Activated CD4-positive, alpha-beta T cell treated with anti-CD3 and anti-CD28 coated beads, Interleukin-2, amount 50 U/mL, for 1 hour (primary cell): Measurements from ENCODE around the gene WDR48.

ENCODE experiments used
- DNase-seq: peaks from one replicate; pipeline ENCODE4 v3.0.0-alpha.2; 2020

WDR48 gene

DNA sequence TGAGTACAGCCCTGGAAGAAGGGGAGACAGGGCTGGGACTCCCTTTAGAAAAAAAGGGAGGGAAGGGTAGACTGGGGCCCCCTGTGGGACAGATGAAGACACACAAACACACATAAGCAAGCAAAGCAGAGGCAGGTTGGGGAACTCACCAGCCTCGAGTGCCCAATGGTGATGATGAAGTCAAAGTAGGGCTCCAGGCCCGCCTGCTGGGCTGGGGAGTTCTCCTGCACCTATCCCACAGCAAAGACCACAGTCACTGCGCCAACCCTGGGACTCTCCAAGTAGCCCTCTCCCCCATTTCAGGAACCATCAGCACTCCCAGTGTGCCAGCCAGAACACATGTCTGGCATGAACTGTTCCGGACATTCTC is 51.5 kb downstream of the WDR48 start:
- no peak for DNase-seq

DNA sequence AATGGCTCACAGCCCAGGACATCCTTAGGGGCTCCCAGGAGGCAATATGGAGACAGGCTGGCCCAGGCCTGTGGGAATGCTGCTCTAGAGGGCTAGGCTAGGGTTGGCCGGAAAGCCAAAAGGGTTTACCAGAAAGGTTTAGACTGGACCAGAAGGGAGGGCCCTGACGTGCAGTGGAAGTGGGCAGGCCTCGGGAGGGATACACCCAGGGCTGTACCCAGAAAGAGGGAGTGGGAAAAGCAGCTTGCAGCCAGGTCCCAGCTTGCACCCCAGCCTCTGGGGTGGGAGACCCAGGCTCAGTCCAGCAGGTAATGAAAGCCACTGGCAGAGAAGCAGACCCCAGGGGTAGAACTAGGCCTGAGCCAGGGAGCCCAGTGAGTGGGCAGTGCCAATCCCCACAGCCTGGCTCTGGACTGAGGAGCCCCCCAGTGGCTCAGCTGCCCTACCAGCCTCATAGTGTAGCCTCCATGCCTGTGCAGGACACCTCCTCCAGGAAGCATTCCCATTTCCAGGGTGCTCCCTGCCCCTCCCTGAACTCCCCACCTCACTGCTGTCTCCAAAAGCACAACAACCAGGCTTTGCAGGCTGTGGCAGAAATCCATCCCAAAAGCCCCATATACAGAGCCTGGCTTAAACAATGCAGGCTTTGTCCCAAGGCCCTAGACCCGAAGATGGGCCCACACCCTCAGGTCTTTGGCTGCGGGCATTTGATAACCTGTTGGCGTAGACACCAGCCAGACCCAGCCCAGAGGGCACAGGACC is 52.2 kb downstream of the WDR48 start:
- DNase-seq = no peak

DNA sequence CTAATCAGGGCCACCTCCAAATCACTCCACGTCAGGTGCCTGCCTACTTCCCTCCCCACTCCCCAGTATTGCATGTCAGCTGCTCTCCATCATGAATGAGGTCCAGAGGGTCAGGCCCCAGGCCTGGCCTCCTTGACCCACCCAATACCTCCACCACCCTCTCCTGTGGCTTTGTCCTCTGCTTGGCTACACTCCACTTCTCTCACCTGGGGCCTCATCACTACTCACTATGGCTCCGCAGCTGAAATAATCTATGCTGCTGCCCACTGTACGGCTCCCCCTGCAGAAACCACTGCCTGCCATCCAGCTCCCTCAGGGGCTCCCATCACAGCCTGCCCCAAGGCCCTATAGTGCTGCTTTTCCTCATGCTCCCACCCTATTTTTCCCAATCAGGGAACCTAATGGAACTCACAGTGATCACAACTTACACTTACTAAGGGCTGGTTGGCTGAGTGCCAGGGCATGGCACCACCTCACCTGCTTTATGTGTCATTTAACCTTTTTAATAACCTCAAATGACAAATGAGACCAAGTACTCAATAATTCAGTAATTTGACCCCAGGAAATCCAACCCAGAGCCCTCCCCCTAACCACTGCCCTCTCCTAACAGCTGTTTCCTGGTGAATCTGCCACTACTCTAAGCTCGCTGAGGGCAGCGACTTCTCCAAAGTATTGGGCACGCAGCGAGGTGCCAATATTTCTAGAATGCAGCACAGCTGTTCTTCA is 53.3 kb downstream of the WDR48 start:
- peak; percentile 20 for DNase-seq

DNA sequence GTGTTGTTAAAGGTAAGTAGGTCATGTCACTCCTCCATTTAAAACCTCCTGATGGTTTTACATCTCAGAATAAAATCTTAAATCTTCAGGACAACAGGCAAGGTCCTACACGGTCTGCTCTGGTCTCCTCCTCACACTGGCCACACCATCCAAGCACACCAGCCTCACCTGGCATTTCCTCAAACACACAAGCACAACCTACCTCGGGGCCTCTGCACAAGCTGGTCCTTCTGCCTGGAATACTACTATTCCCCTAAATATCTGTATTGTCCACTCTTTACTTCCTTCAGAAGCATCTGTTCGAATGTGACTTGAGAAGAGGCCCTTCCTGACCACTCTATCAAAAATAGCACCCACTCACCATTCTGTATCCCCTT is 53.9 kb downstream of the WDR48 start:
- no peak for DNase-seq

DNA sequence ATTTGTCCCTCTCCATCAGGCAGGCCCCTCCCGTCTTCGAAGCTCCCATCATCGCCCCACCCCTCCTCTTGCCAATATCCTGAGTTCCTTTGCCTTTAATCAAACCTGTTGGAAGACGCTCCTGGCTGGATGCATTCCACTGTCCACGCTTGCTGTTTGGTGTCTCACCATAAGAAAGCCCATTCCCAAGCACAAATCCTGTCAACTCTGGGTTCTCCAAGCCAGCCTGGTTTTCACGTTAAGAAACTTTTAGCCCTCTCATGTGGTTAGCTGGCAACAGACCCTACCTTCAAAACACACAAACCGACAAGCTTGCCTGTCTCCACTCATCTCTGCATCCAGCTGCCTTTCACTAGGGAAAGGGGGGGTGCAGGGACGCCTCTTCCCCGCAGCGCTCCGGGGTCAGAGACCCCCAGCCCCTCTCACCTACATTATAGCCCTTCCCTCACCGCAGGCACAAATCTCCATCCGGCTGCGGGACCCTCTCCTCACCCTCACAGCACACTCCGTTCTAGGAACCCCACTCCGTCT is 54.5 kb downstream of the WDR48 start:
- DNase-seq = no peak

DNA sequence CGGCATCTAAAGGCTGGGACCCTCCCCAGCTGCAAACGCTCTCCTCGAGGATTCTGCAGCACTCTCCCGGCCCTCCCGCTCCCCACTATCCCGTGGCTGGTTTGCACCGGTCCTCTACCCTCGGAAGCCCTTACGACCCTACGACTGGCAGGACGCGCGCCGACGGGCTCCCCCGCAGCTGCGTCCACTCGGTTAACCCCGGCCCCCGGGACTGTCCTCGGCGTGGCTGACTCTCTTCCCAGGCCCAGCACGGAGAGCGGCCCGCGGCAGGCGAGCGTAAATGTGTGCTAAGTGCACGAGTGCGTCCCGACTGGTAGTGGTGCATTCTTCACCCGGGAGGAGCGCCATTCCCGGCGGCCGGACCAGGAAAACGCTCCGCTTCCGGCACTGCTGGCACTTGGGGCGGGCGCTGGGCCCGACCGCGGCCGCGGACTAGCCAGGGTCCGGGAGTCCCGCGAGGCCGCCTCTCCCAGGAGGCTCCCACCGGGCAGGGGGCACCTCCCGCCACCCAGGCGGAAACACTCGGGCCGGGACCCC is 55.1 kb downstream of the WDR48 start:
- DNase-seq = peak; percentile 15

DNA sequence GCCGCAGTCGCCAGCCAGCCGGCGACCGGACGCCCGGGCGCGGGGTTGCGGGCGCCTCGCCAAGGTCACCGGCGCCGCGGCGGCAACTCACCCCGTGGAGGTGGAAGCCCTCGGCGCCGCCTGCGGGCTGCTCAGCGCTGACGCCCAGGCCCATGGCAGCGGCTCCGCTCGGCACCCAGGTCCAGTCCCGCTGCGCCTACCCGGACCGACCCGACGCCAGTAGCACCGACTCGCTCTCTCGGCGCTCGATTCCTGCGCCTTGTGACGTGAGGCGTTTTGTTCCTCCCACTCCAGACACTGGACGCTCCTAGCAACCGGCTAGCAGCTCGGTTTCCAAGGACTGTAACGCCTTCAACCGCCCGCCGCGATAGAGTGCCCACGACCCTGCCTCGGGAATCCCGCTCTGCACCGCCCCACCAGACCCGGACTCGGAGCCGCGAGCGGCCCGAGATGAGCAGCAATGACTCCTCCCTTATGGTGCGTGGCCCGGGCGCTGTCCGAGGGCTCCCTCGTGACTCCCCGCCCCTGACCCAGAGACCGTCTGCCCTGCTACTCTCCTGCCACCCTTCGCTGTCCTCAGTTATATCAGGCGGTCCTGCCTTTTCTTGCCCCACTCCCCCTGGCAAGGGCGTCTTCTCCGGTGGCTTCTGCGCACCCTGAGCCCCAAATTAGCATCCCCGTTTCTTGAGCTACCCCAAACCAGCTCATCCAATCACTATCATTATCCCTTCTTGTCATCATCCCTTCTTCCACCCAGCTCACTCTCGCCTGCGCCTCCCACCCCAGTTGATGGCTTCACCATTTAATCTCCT is 55.8 kb downstream of the WDR48 start, which contains the start of the genes GORASP1 and TTC21A:
Gene GORASP1, minus strand, starts transcription at position 240 of the 812 bp plus-strand sequence. Its CDS starts 86 bp downstream, at position 154.
Gene TTC21A, plus strand, starts transcription at position 293 of the 812 bp plus-strand sequence. Its CDS starts 158 bp downstream, at position 451.
- peak; percentile 60 for DNase-seq

DNA sequence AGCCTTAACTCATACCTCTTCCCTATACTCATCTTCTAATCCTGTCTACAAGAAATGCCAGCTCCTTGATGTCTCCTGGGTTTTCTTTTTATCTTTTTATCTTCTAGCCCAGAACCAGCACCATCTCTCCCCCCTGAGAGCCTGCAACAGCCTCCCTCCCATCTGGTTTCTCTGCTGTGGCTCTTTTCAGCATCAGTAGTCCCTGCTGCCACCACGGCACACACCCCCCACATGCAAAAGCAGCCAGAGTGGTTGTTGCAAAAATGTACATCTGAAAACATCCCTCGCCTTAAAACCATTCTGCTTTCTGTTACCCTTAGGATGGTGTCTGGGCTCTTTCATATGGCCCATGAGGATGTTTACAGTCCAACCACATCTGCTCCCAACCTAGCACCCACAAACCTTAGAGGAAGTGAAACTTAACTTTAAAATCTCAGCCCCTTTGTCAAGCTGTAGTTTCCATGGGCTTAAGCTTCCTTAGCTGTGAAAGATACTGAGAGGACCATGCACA is 56.4 kb downstream of the WDR48 start:
- DNase-seq = no peak

DNA sequence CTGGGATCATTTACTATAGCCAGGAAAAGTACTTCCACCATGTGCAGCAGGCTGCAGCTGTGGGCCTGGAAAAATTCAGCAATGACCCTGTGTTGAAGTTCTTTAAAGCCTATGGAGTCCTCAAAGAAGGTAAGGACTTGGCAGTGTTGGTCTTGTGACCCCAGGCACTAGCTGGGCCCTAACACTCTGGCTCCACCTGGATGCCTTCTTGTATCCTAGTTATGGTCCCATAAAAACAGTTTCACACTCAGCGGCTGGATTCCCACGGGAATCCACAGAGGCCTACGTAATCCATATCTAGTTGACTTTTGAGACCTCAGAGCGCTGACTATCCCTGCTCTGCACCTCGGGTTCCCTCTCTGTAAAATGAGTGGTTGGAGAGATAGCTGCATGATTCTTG is 57.3 kb downstream of the WDR48 start:
- no peak for DNase-seq

DNA sequence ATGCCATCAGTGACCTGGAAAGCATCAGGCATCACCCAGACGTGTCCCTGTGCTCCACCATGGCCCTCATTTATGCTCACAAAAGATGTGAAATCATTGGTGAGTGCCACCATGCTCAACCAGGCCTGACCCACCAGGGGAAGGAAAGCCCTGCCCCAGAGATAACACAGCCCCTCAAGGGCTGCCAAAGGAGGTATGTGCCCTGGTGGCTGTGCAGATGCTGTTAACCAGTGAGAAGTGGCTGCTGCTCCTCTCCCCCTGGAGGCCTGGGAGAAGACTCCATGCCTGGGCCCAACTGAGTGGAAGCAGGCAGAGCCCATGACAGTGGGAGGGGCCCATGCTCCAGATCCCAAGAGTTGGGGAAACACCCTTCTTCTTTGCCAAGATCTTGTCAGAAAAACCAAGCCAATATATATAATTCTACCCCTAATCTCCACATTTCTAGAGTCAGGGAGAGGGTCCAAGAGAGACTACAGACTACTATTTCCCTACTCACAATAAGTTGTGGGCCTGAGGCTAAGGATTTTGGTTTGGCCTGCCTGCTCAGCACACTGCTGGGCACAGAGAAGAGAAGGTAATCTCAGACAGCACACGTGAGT is 58.3 kb downstream of the WDR48 start:
- no peak for DNase-seq

DNA sequence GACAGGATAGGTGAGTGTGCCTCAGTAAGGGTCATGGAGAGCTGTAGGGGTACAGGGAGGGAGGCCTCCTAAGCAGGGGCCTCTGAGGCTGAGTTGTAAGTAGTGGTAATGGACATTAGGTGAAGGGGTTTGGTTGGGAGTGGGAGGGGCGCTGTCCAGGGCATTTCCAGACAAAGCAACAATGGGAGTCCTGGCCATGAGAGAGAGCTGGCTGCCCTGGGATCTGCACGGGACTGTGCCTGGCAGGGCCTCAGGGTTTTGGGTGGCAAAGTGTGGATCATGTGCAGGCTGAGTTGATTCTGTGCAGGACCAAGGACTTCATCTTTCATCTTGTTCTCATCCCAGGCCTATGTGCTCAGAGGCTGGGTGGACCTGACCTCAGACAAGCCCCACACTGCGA is 60.3 kb downstream of the WDR48 start:
- no peak for DNase-seq

DNA sequence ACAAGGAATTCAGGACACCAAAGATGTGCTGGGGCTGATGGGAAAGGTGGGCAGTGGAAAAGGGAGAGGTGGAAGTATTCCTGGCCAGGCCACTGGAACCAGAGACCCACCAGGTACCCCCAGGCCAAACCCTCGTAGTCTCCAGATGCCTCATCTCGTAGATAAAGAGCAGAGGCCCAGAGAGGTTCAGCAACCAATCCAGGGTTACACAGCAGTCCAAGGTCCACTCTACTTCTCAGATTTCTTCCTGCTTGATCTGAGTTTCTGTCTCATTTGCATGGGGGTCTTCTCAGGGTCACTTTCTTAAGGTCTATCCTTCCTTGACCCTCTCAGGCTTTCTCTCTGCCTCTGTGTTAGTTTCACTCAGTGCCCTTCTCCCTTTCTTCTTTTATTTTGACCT is 60.7 kb downstream of the WDR48 start:
- no peak for DNase-seq

DNA sequence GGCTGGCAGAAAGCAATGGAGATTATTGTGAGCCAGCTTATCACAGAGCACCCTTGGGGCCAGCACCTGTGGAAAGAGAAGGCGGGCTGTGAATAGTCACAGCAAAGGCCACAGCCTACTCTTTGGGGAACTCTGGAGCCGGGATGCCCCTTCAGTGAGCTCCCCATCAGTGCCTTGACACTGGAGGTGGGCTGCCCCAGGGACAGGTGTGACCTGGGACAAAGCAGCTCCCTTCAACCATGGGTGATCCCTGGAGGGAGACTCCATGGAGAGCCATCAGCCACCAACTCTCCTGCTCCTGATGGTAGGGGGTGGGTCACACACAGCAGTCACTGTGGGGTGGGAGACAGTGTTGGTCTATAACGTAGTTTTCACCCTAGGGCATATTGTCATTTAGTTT is 61.5 kb downstream of the WDR48 start:
- no peak for DNase-seq

DNA sequence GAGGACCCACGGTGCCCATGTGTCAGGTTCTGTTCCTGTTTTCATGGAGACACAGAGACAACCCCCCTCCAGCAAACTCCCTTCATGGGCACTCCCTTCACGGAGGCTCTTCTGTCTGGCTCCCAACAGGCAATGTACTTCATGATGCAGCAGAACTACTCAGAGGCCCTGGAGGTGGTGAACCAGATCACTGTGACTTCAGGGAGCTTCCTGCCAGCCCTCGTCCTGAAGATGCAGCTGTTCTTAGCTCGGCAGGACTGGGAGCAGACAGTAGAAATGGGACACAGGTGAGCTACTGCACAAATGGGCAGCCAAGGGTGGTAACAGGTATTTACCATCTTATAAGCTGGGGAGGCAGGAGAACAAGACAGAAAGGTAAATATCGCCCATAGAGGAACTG is 62.6 kb downstream of the WDR48 start:
- no peak for DNase-seq

DNA sequence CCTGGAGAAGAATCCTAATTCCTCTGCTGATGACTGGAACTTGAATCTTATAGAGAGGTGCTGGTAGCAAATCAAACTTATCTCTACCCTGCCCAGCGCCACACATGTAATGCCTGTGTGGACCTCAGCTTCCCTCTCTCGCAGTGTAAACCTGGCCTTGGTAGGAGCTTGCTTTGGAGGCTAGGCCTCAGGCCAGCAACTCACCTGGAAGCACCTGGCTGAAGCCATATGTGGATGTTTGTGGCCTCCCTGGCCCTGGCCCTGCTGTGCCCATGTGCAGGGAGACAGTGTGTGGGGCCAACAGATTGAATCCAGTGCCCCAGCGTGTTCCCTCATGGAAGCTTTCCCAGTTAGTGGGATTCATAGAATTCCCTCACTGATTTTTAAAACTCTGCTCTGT is 64.1 kb downstream of the WDR48 start:
- DNase-seq = no peak

DNA sequence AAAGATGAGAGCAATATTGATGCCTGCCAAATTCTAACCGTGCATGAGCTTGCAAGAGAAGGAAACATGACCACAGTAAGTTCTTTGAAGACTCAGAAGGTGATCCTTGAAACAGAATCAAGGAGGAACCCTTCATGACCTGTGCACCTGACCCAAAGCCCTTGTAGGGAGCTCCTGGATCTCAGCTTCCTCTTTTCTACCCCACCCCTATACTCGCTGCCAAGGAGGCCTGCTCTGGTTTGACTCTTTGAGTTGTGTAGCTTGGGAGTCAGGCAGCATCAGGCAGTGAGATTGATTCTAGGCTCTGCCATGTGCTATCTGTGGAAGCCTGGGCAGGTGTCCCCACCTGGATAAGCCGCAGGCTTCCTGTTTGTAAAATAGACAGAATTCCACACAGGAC is 66.3 kb downstream of the WDR48 start:
- no peak for DNase-seq

DNA sequence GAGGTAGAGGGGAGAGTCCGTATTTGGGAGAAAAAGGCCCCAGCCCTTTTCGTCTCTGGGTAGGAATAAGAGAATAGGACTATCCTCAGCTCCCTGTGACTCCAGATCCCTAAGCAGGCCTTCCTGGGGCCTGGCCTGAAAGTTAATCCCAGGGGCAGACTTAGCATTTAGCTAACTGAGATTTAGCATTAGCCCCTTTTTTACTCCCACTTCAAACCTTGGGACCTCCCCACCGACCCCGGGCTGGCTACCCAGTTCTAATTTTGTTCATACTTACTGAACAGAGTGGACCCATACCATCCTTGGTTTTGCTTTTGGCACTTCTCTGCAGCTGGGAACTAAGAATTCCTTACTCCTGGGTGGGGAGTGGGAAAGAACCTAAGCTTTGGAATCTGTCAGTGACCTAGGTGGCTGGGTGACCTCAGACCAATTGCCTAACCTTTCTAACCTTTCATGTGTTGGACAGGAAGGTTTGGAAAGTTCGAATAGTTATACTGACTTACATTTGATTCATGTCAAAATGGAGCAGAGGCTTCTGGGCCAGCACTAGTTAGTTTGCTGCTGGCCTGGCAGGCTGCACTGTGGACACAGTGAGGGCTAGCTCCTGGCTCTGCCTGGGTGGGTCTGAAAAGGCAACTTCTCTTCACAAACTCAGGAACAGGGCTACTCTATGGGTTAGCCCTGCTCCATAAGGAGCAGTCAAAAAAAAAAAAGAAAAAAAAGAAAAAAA is 67.3 kb downstream of the WDR48 start:
- DNase-seq = no peak

DNA sequence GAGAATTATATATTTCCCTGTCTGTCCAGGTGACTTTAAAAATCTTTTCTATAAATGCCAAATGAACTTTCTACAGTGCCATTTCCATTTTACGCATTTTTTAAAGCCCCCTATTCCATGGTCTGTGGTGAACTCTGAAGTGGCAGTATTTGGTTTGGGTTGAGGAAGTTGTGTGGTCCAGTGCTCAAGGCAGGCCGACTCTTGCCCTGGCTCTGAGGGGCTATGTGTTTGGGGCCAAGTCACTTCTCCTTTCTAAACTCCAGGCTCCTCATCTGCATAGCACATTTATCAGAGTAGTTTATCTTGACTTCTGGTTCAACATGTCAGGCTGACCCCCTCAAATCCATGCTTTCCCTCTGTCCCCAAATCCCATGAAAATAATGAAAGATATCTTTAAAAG is 69.8 kb downstream of the WDR48 start:
- no peak for DNase-seq

DNA sequence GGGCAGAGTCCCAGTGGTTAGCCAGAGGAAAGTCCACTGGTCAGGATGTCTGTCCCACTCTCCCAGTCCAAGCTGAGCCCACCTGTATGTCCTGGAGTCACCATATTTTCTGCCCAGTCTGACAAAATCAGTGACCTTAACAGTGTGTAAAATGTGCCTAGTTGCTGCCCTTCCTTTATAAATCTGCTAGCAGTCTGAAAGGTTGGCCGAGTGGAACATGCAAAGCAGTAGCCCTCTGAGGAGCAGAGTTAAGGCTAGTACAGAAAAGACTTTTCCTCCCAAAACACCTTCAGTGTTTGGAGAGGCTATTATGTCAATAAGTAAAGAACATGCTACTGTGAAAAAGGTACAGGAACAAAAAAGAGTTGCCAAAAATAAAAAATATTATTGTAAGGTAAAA is 71.0 kb downstream of the WDR48 start:
- no peak for DNase-seq

DNA sequence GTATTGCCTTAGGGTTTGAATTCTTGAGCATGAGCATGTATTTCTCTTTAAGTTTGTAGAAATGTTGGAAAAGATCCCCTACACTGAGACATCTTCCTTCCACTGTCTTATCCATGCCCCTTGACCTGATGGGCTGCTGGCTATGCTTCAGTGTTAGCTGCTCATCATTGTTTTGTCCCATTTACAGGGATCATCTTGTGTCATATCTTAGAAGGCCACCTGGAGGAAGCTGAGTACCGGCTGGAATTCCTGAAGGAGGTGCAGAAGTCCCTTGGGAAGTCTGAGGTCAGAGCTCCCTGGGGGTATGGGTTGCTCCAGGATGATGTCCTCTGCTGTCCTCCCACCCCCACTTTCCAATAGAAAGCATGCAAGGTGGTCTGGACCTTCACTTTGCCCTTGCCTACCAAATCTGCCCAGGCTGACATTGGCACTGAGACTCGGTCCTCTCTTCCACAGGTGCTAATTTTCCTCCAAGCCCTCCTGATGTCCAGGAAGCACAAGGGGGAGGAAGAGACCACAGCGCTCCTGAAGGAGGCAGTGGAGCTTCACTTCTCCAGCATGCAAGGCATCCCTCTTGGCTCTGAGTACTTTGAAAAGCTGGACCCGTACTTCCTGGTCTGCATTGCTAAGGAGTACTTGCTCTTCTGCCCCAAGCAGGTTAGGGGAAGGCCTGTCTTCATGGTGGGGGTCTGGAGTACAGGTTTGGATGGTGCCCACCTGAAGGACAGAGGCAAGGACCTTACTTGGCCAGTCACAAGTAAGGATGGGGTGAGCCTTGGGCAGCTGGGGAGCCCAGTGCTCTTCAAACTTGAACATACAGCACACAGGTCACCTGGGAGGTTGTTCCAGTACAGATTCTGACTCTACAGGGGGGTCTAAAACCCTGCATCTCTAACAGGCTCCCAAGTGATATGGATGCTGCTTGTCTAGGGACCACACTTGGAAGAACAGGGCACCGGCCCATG is 73.3 kb downstream of the WDR48 start:
- DNase-seq = no peak
